H9 (cell line): ENCODE results near the gene CDH13. TPM values are rescaled to one million over a fixed set of nuclear protein-coding genes. Genes with fewer than 3 reads are reported as not detected.

ENCODE experiments used
- DNase-seq: peaks from one replicate; pipeline ENCODE4 v3.0.0-alpha.2; 2017
- H2AFZ ChIP-seq: one replicate; pipeline ENCODE4 v1.6.1; 2013; ENCODE audit warnings: mild to moderate bottlenecking, low read length, control low read depth, moderate library complexity
- H2AK5ac ChIP-seq: 2 replicates; pipeline ENCODE4 v1.6.1; 2013; ENCODE audit warnings: low read length, control low read depth, mixed read lengths; ENCODE audit not compliant: insufficient read length
- H2BK120ac ChIP-seq: one replicate; pipeline ENCODE4 v1.6.1; 2013; ENCODE audit warnings: low read depth, mild to moderate bottlenecking, low read length, control low read depth, inconsistent platforms; ENCODE audit not compliant: poor library complexity, severe bottlenecking
- H2BK12ac ChIP-seq: 2 replicates; pipeline ENCODE4 v1.6.1; 2013; ENCODE audit warnings: low read length, control low read depth, mixed read lengths, low read depth; ENCODE audit not compliant: insufficient read length
- H2BK15ac ChIP-seq: 2 replicates; pipeline ENCODE4 v1.6.1; 2013; ENCODE audit warnings: low read depth, low read length, control low read depth
- H2BK20ac ChIP-seq: one replicate; pipeline ENCODE4 v1.6.1; 2013; ENCODE audit warnings: low read depth, mild to moderate bottlenecking, low read length, control low read depth, inconsistent platforms; ENCODE audit not compliant: poor library complexity, severe bottlenecking
- H2BK5ac ChIP-seq: 2 replicates; pipeline ENCODE4 v1.6.1; 2013; ENCODE audit warnings: low read length, control low read depth, mixed read lengths; ENCODE audit not compliant: insufficient read length
- H3K14ac ChIP-seq: 2 replicates; pipeline ENCODE4 v1.6.1; 2013; ENCODE audit warnings: low read length, control low read depth; ENCODE audit not compliant: insufficient read depth
- H3K18ac ChIP-seq: 2 replicates; pipeline ENCODE4 v1.6.1; 2013; ENCODE audit warnings: low read depth, mild to moderate bottlenecking, mixed read lengths, low read length, control low read depth; ENCODE audit not compliant: insufficient read length
- H3K23ac ChIP-seq: 2 replicates; pipeline ENCODE4 v1.6.1; 2013; ENCODE audit warnings: low read length, control low read depth, mixed read lengths, low read depth; ENCODE audit not compliant: insufficient read length
- H3K23me2 ChIP-seq: 2 replicates; pipeline ENCODE4 v1.6.1; 2013; ENCODE audit warnings: low read depth, mild to moderate bottlenecking, mixed read lengths, low read length, control low read depth; ENCODE audit not compliant: insufficient read length, poor library complexity, severe bottlenecking
- H3K27ac ChIP-seq: 2 replicates; pipeline ENCODE4 v1.5.1; 2013; ENCODE audit warnings: low read length, control low read depth, mixed read lengths, low read depth; ENCODE audit not compliant: insufficient read length
- H3K27me3 ChIP-seq: 2 replicates; pipeline ENCODE4 v1.6.1; 2013; ENCODE audit warnings: low read length, control low read depth, inconsistent platforms; ENCODE audit not compliant: insufficient read depth
- H3K4ac ChIP-seq: 2 replicates; pipeline ENCODE4 v1.6.1; 2013; ENCODE audit warnings: low read depth, mild to moderate bottlenecking, control low read depth, inconsistent platforms, low read length, moderate library complexity
- H3K4me1 ChIP-seq: 2 replicates; pipeline ENCODE4 v1.6.1; 2013; ENCODE audit warnings: low read length, control low read depth, inconsistent platforms; ENCODE audit not compliant: insufficient read depth
- H3K4me2 ChIP-seq: 2 replicates; pipeline ENCODE4 v1.6.1; 2013; ENCODE audit warnings: low read length, control low read depth, mixed read lengths; ENCODE audit not compliant: insufficient read length, insufficient read depth
- H3K56ac ChIP-seq: 2 replicates; pipeline ENCODE4 v1.6.1; 2013; ENCODE audit warnings: low read depth, mild to moderate bottlenecking, mixed read lengths, low read length, control low read depth; ENCODE audit not compliant: insufficient read length
- H3K79me1 ChIP-seq: 2 replicates; pipeline ENCODE4 v1.6.1; 2013; ENCODE audit warnings: low read depth, mild to moderate bottlenecking, moderate library complexity, low read length, control low read depth, inconsistent platforms; ENCODE audit not compliant: insufficient read depth, poor library complexity, severe bottlenecking
- H3K79me2 ChIP-seq: 2 replicates; pipeline ENCODE4 v1.6.1; 2013; ENCODE audit warnings: low read length, control low read depth, inconsistent platforms; ENCODE audit not compliant: insufficient read depth
- H3K9ac ChIP-seq: 2 replicates; pipeline ENCODE4 v1.6.1; 2013; ENCODE audit warnings: low read length, control low read depth, mixed read lengths; ENCODE audit not compliant: insufficient read length; ENCODE audit errors: extremely low read depth
- H3K9me3 ChIP-seq: one replicate; pipeline ENCODE4 v1.6.1; 2013; ENCODE audit warnings: low read depth, low read length, inconsistent platforms; ENCODE audit not compliant: control insufficient read depth
- H3T11ph ChIP-seq: one replicate; pipeline ENCODE4 v1.6.1; 2013; ENCODE audit warnings: mild to moderate bottlenecking, low read length, control low read depth, inconsistent platforms
- H4K20me1 ChIP-seq: one replicate; pipeline ENCODE4 v1.6.1; 2013; ENCODE audit not compliant: control insufficient read depth, insufficient read length, insufficient read depth
- H4K5ac ChIP-seq: 2 replicates; pipeline ENCODE4 v1.6.1; 2013; ENCODE audit warnings: low read depth, mild to moderate bottlenecking, mixed read lengths, low read length, control low read depth; ENCODE audit not compliant: insufficient read length
- H4K8ac ChIP-seq: replicated peaks from 2 replicates; pipeline ENCODE4 v1.6.1; 2013; ENCODE audit warnings: low read length, control low read depth, mixed read lengths, low read depth; ENCODE audit not compliant: insufficient read length
- H4K91ac ChIP-seq: 2 replicates; pipeline ENCODE4 v1.6.1; 2013; ENCODE audit warnings: low read depth, mild to moderate bottlenecking, moderate library complexity, mixed read lengths, low read length, control low read depth; ENCODE audit not compliant: insufficient read length
- H3K27ac Mint-ChIP-seq, 3 experiments: 2 replicates in 2 of 3; 3 replicates in 1 of 3; pipeline ENCODE4 v1.8.0; 2020 to 2021; ENCODE audit warnings: mixed read lengths in 3 of 3, mild to moderate bottlenecking in 1 of 3, moderate library complexity in 1 of 3
- H3K27me3 Mint-ChIP-seq: 2 replicates; pipeline ENCODE4 v1.8.0; 2021; ENCODE audit warnings: low read depth, mild to moderate bottlenecking, moderate library complexity, mixed read lengths
- H3K36me3 Mint-ChIP-seq, 3 experiments: 2 replicates in 2 of 3; 3 replicates in 1 of 3; pipeline ENCODE4 v1.8.0; 2020 to 2021; ENCODE audit warnings: low read depth in 3 of 3, mixed read lengths in 3 of 3; ENCODE audit not compliant: insufficient read depth in 1 of 3
- H3K4me1 Mint-ChIP-seq, 2 experiments: 2 replicates each; pipeline ENCODE4 v1.8.0; 2020; ENCODE audit warnings: mixed read lengths in 2 of 2
- H3K4me3 Mint-ChIP-seq, 2 experiments: 2 replicates in 1 of 2; 3 replicates in 1 of 2; pipeline ENCODE4 v1.8.0; 2020 to 2021; ENCODE audit warnings: mild to moderate bottlenecking in 2 of 2, mixed read lengths in 2 of 2, moderate library complexity in 1 of 2
- H3K9me3 Mint-ChIP-seq, 2 experiments: 2 replicates in 1 of 2; 3 replicates in 1 of 2; pipeline ENCODE4 v1.8.0; 2020; ENCODE audit warnings: mild to moderate bottlenecking in 2 of 2, mixed read lengths in 2 of 2, moderate library complexity in 1 of 2
- WGBS: extraction: QIAGEN DNeasy Blood & Tissue Kit; methylation state at CpG from one replicate; pipeline ENCODE4 v1.1.7; 2013; ENCODE audit warnings: missing lambda C conversion rate, low lambda C conversion rate, mixed read lengths; ENCODE audit not compliant: insufficient read length; ENCODE audit errors: extremely low coverage; 5-methylcytosine and 5-hydroxymethylcytosine counted together
- total RNA-seq: library from RNA; stranded (reverse); gene quantifications from 2 replicates; pipeline ENCODE4 v1.2.1, GENCODE V29; 2021
- TF ChIP-seq, protein P1 (sequence below): fragments of 200-600 bp; sonication (generic); conservative IDR thresholded peaks from 3 replicates; pipeline ENCODE4 v1.8.0; 2021; ENCODE audit warnings: antibody characterized with exemption, mild to moderate bottlenecking

The CDH13 gene
- total RNA-seq, 1 experiment from 2014 or later, result 1.5 TPM

- peaks cover 19% of the 10 kb centered on the region for H3K27me3 Mint-ChIP-seq
- no peak overlapping the region for H3K18ac ChIP-seq
- H3K79me2 ChIP-seq, result no peaks in the 10 kb centered on the region
- no peaks in the 10 kb centered on the region for H3K27me3 ChIP-seq
- H2BK120ac ChIP-seq, result no peak overlapping the region
- H2BK20ac ChIP-seq, result no peak overlapping the region
- no peaks in the 10 kb centered on the region for H3K4me1 ChIP-seq
- no peak overlapping the region for H3K14ac ChIP-seq
- H3K56ac ChIP-seq, result no peak overlapping the region
- H3K9ac ChIP-seq, result no peak overlapping the region
- no peak overlapping the region for H4K5ac ChIP-seq
- H2BK5ac ChIP-seq, result no peak overlapping the region
- no peak overlapping the region for H2AK5ac ChIP-seq
- H3K9me3 Mint-ChIP-seq, result no peaks in the 10 kb centered on the region
- TF ChIP-seq, protein P1, sequence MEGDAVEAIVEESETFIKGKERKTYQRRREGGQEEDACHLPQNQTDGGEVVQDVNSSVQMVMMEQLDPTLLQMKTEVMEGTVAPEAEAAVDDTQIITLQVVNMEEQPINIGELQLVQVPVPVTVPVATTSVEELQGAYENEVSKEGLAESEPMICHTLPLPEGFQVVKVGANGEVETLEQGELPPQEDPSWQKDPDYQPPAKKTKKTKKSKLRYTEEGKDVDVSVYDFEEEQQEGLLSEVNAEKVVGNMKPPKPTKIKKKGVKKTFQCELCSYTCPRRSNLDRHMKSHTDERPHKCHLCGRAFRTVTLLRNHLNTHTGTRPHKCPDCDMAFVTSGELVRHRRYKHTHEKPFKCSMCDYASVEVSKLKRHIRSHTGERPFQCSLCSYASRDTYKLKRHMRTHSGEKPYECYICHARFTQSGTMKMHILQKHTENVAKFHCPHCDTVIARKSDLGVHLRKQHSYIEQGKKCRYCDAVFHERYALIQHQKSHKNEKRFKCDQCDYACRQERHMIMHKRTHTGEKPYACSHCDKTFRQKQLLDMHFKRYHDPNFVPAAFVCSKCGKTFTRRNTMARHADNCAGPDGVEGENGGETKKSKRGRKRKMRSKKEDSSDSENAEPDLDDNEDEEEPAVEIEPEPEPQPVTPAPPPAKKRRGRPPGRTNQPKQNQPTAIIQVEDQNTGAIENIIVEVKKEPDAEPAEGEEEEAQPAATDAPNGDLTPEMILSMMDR, result peak; percentile 51
- no peak for DNase-seq
- H4K20me1 ChIP-seq, result no peaks in the 10 kb centered on the region
- H2BK15ac ChIP-seq, result no peak overlapping the region
- H3K4me3 Mint-ChIP-seq, result no peak overlapping the region
- no peak overlapping the region for H3K27ac ChIP-seq
- H3K23me2 ChIP-seq, result no peaks in the 10 kb centered on the region
- WGBS, result no CpG with 5 or more reads among the region's 1 CpG
- H3K79me1 ChIP-seq, result no peaks in the 10 kb centered on the region
- no peak overlapping the region for H3K4me2 ChIP-seq
- no peak overlapping the region for H2BK12ac ChIP-seq
- H3K4me1 Mint-ChIP-seq, result no peaks in the 10 kb centered on the region
- no peak overlapping the region for H3K4ac ChIP-seq
- no peak overlapping the region for H3K27ac Mint-ChIP-seq
- no peak overlapping the region for H2AFZ ChIP-seq
- H3K36me3 Mint-ChIP-seq, result no peaks in the 10 kb centered on the region
- H4K8ac ChIP-seq, result no peak overlapping the region
- no peak overlapping the region for H3K23ac ChIP-seq
- no peaks in the 10 kb centered on the region for H3K9me3 ChIP-seq
- H4K91ac ChIP-seq, result no peak overlapping the region
- no peak overlapping the region for H3T11ph ChIP-seq
Observed at GRCh38 chr16:83418565-83418964, 791.8 kb downstream of the CDH13 start.
